H1 (cell line): Measurements from ENCODE around the gene KIF23. TPM values are rescaled to one million over a fixed set of nuclear protein-coding genes. Genes with fewer than 3 reads are reported as not detected.

Experiments
- CTCF ChIA-PET: fragments of 300-600 bp; sonication (Branson Sonifier 250); formaldehyde crosslinking; loops from one replicate; lab custom pipeline; 2021; ENCODE audit not compliant: partially characterized antibody; lab: Charles Lee
- POLR2A ChIA-PET: fragments of 300-600 bp; sonication (Branson Sonifier 250); formaldehyde crosslinking; loops from one replicate; lab custom pipeline; 2021; ENCODE audit warnings: inconsistent platforms; ENCODE audit not compliant: partially characterized antibody; lab: Charles Lee
- DNase-seq, 2 experiments: peaks; one replicate each; pipeline versions ENCODE4 v3.0.0 to v3.0.0-alpha.2; 2010 to 2022; ENCODE audit warnings: low spot score in 2 of 2, low read depth in 1 of 2, mixed read lengths in 1 of 2
- FAIRE-seq: peaks from 2 replicates; lab custom pipeline; 2011; peaks lifted over from hg19 to GRCh38; lab: Jason Lieb, UNC
- H2AFZ ChIP-seq: 2 replicates; pipeline ENCODE4 v1.8.1; 2012; ENCODE audit warnings: low read length, inconsistent platforms
- H2AK5ac ChIP-seq: 2 replicates; pipeline ENCODE4 v1.6.1; 2013; ENCODE audit warnings: low read depth, low read length
- H2BK120ac ChIP-seq: replicated peaks from 2 replicates; pipeline ENCODE3; 2013; ENCODE audit warnings: low read depth, low read length, inconsistent platforms
- H2BK12ac ChIP-seq: 2 replicates; pipeline ENCODE4 v1.6.1; 2013; ENCODE audit warnings: low read depth, low read length
- H2BK15ac ChIP-seq: 2 replicates; pipeline ENCODE4 v1.6.1; 2013; ENCODE audit warnings: low read length
- H2BK20ac ChIP-seq: 2 replicates; pipeline ENCODE4 v1.6.1; 2013; ENCODE audit warnings: low read length
- H2BK5ac ChIP-seq: 2 replicates; pipeline ENCODE4 v1.6.1; 2013; ENCODE audit warnings: low read depth, low read length
- H3K14ac ChIP-seq: 2 replicates; pipeline ENCODE4 v1.6.1; 2013; ENCODE audit warnings: inconsistent platforms; ENCODE audit not compliant: insufficient read length
- H3K18ac ChIP-seq: 2 replicates; pipeline ENCODE4 v1.6.1; 2013; ENCODE audit warnings: low read length; ENCODE audit errors: extremely low read depth
- H3K23ac ChIP-seq: 2 replicates; pipeline ENCODE4 v1.6.1; 2013; ENCODE audit warnings: inconsistent platforms; ENCODE audit not compliant: insufficient read length
- H3K23me2 ChIP-seq: 2 replicates; pipeline ENCODE4 v1.6.1; 2013; ENCODE audit warnings: low read depth, low read length
- H3K27ac ChIP-seq: 2 replicates; pipeline ENCODE4 v1.6.1; 2011; ENCODE audit warnings: low read depth, low read length, inconsistent platforms
- H3K27me3 ChIP-seq, 4 experiments: replicated peaks in 1 of 4; 1 replicate in 1 of 4; 2 replicates in 3 of 4; pipeline versions ENCODE4 v1.6.1 to v1.8.1; 2011 to 2013; ENCODE audit warnings: low read length in 3 of 4, mild to moderate bottlenecking in 3 of 4, inconsistent platforms in 2 of 4, mixed read lengths in 2 of 4, moderate library complexity in 1 of 4; ENCODE audit not compliant: control insufficient read depth in 3 of 4, insufficient read depth in 3 of 4; ENCODE audit errors: extremely low read depth in 1 of 4
- H3K36me3 ChIP-seq, 4 experiments: 2 replicates each; pipeline versions ENCODE4 v1.6.1 to v1.8.1; 2011 to 2013; ENCODE audit warnings: mild to moderate bottlenecking in 4 of 4, low read length in 3 of 4, moderate library complexity in 2 of 4, control low read depth in 1 of 4, inconsistent platforms in 1 of 4; ENCODE audit not compliant: insufficient read depth in 4 of 4, control insufficient read depth in 2 of 4
- H3K4ac ChIP-seq: replicated peaks from 2 replicates; pipeline ENCODE3; 2013; ENCODE audit warnings: low read length, low read depth, mixed read lengths, inconsistent platforms; ENCODE audit not compliant: insufficient read length
- H3K4me1 ChIP-seq, 4 experiments: replicated peaks in 1 of 4; 1 replicate in 1 of 4; 2 replicates in 3 of 4; pipeline versions ENCODE4 v1.6.1 to v1.8.1; 2011 to 2013; ENCODE audit warnings: low read length in 3 of 4, inconsistent platforms in 2 of 4, mixed read lengths in 1 of 4; ENCODE audit not compliant: insufficient read depth in 4 of 4, control insufficient read depth in 3 of 4
- H3K4me2 ChIP-seq, 2 experiments: 2 replicates each; pipeline versions ENCODE4 v1.6.1 to v1.8.1; 2011 to 2013; ENCODE audit warnings: low read depth in 2 of 2, low read length in 2 of 2, control low read depth in 1 of 2, inconsistent platforms in 1 of 2, mild to moderate bottlenecking in 1 of 2; ENCODE audit not compliant: insufficient read depth in 1 of 2
- H3K4me3 ChIP-seq, 4 experiments: fragments of 200-600, 300-600 bp in 1 of 4; sonication (generic), shearing (Covaris generic), sonication (Bioruptor Twin) in 1 of 4; 2 replicates each; pipeline versions ENCODE4 v1.5.1 to v1.8.1; 2011 to 2016; ENCODE audit warnings: low read length in 4 of 4, low read depth in 3 of 4, control low read depth in 2 of 4, inconsistent platforms in 2 of 4, mild to moderate bottlenecking in 2 of 4, mixed read lengths in 1 of 4, moderate library complexity in 1 of 4; ENCODE audit not compliant: insufficient read depth in 2 of 4; ENCODE audit errors: extremely low read depth in 1 of 4
- H3K56ac ChIP-seq: replicated peaks from 2 replicates; pipeline ENCODE3; 2013; ENCODE audit warnings: low read depth, mild to moderate bottlenecking, mixed read lengths, low read length, inconsistent platforms; ENCODE audit not compliant: insufficient read length
- H3K79me1 ChIP-seq: 2 replicates; pipeline ENCODE4 v1.6.1; 2013; ENCODE audit warnings: low read depth, low read length, control low read depth
- H3K79me2 ChIP-seq, 2 experiments: 2 replicates each; pipeline versions ENCODE4 v1.6.1 to v1.8.1; 2012 to 2013; ENCODE audit warnings: low read length in 2 of 2, mild to moderate bottlenecking in 2 of 2, inconsistent platforms in 1 of 2; ENCODE audit not compliant: insufficient read depth in 2 of 2, control insufficient read depth in 1 of 2
- H3K9ac ChIP-seq, 4 experiments: replicated peaks in 1 of 4; 1 replicate in 1 of 4; 2 replicates in 3 of 4; pipeline versions ENCODE4 v1.6.1 to v1.8.1; 2011 to 2013; ENCODE audit warnings: low read depth in 3 of 4, low read length in 3 of 4, control low read depth in 2 of 4, mild to moderate bottlenecking in 2 of 4, moderate library complexity in 2 of 4, inconsistent platforms in 1 of 4; ENCODE audit errors: extremely low read depth in 1 of 4
- H3K9me3 ChIP-seq, 2 experiments: 2 replicates each; pipeline versions ENCODE4 v1.6.1 to v1.8.1; 2012 to 2013; ENCODE audit warnings: mild to moderate bottlenecking in 2 of 2, moderate library complexity in 2 of 2, control low read depth in 1 of 2, inconsistent platforms in 1 of 2, low read depth in 1 of 2, low read length in 1 of 2, mixed read lengths in 1 of 2; ENCODE audit not compliant: insufficient read depth in 2 of 2
- H4K20me1 ChIP-seq, 2 experiments: replicated peaks in 1 of 2; 2 replicates each; pipeline versions ENCODE3 to v1.8.1; 2011 to 2013; ENCODE audit warnings: inconsistent platforms in 2 of 2, low read length in 2 of 2, mild to moderate bottlenecking in 1 of 2; ENCODE audit not compliant: insufficient read depth in 2 of 2, control insufficient read depth in 1 of 2
- H4K5ac ChIP-seq: 2 replicates; pipeline ENCODE4 v1.6.1; 2013; ENCODE audit warnings: low read length, low read depth, mixed read lengths, inconsistent platforms; ENCODE audit not compliant: insufficient read length
- H4K8ac ChIP-seq: 2 replicates; pipeline ENCODE4 v1.8.0; 2013; ENCODE audit warnings: mild to moderate bottlenecking, moderate library complexity, low read length, inconsistent platforms; ENCODE audit not compliant: insufficient read depth; ENCODE audit errors: extremely low read depth
- H4K91ac ChIP-seq: replicated peaks from 2 replicates; pipeline ENCODE3; 2013; ENCODE audit warnings: low read length, mixed read lengths, inconsistent platforms; ENCODE audit not compliant: insufficient read length
- BCL11A ChIP-seq, 2 experiments: IDR thresholded peaks; one replicate each; pipeline ENCODE4 v1.6.1; 2011; ENCODE audit warnings: low read depth in 2 of 2, low read length in 2 of 2, mild to moderate bottlenecking in 2 of 2
- BRCA1 ChIP-seq: IDR thresholded peaks from 2 replicates; pipeline ENCODE4 v1.6.1; 2012; ENCODE audit warnings: low read depth, low read length, improper control_type of control experiment
- CEBPB ChIP-seq: IDR thresholded peaks from 2 replicates; pipeline ENCODE4 v1.6.1; 2012; ENCODE audit warnings: low read depth, low read length
- CREB1 ChIP-seq: IDR thresholded peaks from 2 replicates; pipeline ENCODE4 v1.6.1; 2012; ENCODE audit warnings: inconsistent platforms
- GABPA ChIP-seq: IDR thresholded peaks from 2 replicates; pipeline ENCODE4 v1.6.1; 2011; ENCODE audit warnings: mild to moderate bottlenecking, low read length, moderate library complexity, borderline replicate concordance; ENCODE audit not compliant: insufficient read depth
- HDAC6 ChIP-seq: IDR thresholded peaks from one replicate; pipeline ENCODE4 v1.7.1; 2012; ENCODE audit warnings: low read depth, mild to moderate bottlenecking, inconsistent platforms, low read length, moderate library complexity
- KDM1A ChIP-seq: fragments of 200-600, 300-600 bp; sonication (generic); IDR thresholded peaks from 2 replicates; pipeline ENCODE4 v1.7.1; 2016; ENCODE audit warnings: mild to moderate bottlenecking, low read length, borderline replicate concordance
- KDM4A ChIP-seq: IDR thresholded peaks from one replicate; pipeline ENCODE4 v1.7.1; 2012; ENCODE audit warnings: low read depth, mild to moderate bottlenecking, moderate library complexity, low read length, inconsistent platforms; ENCODE audit not compliant: severe bottlenecking
- MAFK ChIP-seq: IDR thresholded peaks from 2 replicates; pipeline ENCODE4 v1.6.1; 2012; ENCODE audit warnings: low read depth, mild to moderate bottlenecking, improper control_type of control experiment, low read length
- PHF8 ChIP-seq: fragments of 200-600 bp; sonication (generic); conservative IDR thresholded peaks from 2 replicates; pipeline ENCODE4 v1.7.1; 2012; ENCODE audit warnings: low read depth, mild to moderate bottlenecking, inconsistent platforms, low read length, moderate library complexity
- SAP30 ChIP-seq: fragments of 300-600 bp; sonication (generic); IDR thresholded peaks from 2 replicates; pipeline ENCODE4 v1.7.1; 2012; ENCODE audit warnings: low read length, moderate library complexity, mild to moderate bottlenecking, inconsistent platforms; ENCODE audit not compliant: insufficient read depth, insufficient replicate concordance
- SIRT6 ChIP-seq: IDR thresholded peaks from one replicate; pipeline ENCODE4 v1.7.1; 2012; ENCODE audit warnings: low read length, inconsistent platforms
- SP4 ChIP-seq: IDR thresholded peaks from 2 replicates; pipeline ENCODE4 v1.6.1; 2012; ENCODE audit warnings: low read length, inconsistent platforms
- TAF1 ChIP-seq: IDR thresholded peaks from 2 replicates; pipeline ENCODE4 v1.6.1; 2011; ENCODE audit warnings: mild to moderate bottlenecking, low read depth, low read length
- TBP ChIP-seq: IDR thresholded peaks from 2 replicates; pipeline ENCODE4 v1.6.1; 2011; ENCODE audit warnings: low read depth, low read length, improper control_type of control experiment
- ZNF274 ChIP-seq: IDR thresholded peaks from 2 replicates; pipeline ENCODE4 v1.7.0; 2012; ENCODE audit warnings: low read length, borderline replicate concordance; ENCODE audit errors: extremely low read depth
- WGBS, 2 experiments: shearing (Covaris generic) in 1 of 2; methylation state at CpG; one replicate each; pipeline versions ENCODE4 v1.1.6 to v1.1.7; 2013 to 2015; ENCODE audit warnings: low lambda C conversion rate in 2 of 2, mixed read lengths in 2 of 2, inconsistent platforms in 1 of 2, low coverage in 1 of 2, missing lambda C conversion rate in 1 of 2; ENCODE audit not compliant: insufficient replicate concordance in 2 of 2, insufficient coverage in 1 of 2, insufficient read length in 1 of 2; ENCODE audit errors: extremely low coverage in 1 of 2, missing lambda C conversion rate in 1 of 2; 5-methylcytosine and 5-hydroxymethylcytosine counted together
- polyA plus RNA-seq, 7 experiments: library from polyadenylated mRNA; depleted of rRNA in 3 of 7; stranded (reverse) in 5 of 7; unstranded in 2 of 7; fragments of >200 nt in 5 of 7; fragments of 200-250 nt in 2 of 7; gene quantifications; 1 replicate in 5 of 7; 2 replicates in 1 of 7; 4 replicates in 1 of 7; pipeline versions ENCODE4 v1.2.1 to v1.2.3, GENCODE V29; 2011 to 2013; ENCODE audit warnings: missing spikeins in 2 of 7, mixed read lengths in 2 of 7
- total RNA-seq: library from RNA; stranded (reverse); fragmentation: NEBNext Ultra II Directional; extraction: Animal tissue kit (Norgen Biotek cat#: 25700); gene quantifications from 2 replicates; pipeline ENCODE4 v1.2.1, GENCODE V29; 2021

KIF23 gene
- total and polyA plus RNA-seq, 2 of the 8 experiments (the other 6 are each of a cell fraction or from before 2014, with no cell fraction given): 26.2 to 77.4 TPM

DNA sequence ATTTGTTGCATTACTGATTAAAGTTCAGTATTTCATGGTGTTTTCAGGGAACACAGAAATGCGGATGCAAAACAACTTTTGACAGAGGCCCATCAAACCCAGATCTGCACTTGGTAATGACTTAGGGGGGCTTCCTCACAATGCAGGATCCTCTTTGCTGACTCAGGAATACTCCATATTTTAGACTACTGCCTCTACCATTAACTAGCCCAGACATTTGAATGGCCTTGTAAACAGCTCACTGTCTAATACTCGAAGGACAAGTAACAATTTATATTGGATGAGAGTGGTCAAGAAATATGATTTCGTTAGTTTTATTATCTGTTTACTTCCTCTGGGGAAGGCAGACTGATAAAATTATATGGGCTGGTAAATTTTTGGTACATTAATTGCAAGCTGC is 9.0 kb upstream of the KIF23 start:
- no peak overlapping the region for H3K4ac ChIP-seq
- WGBS, 2 experiments: 60% methylated on average over 3 of the region's 3 CpGs; no CpG with 5 or more reads in 1 of the 2 experiments
- no peak overlapping the region for H4K91ac ChIP-seq
- H3K79me2 ChIP-seq: no peaks in the 10 kb centered on the region
- H3K9me3 ChIP-seq: no peaks in the 10 kb centered on the region
- no peaks in the 10 kb centered on the region for H3K27me3 ChIP-seq
- no peak overlapping the region for H4K5ac ChIP-seq
- no peak overlapping the region for H3K14ac ChIP-seq
- FAIRE-seq (no peak), DNase-seq (no peak)
- no peak overlapping the region for H2BK15ac ChIP-seq
- no peaks in the 10 kb centered on the region for H3K36me3 ChIP-seq
- H2AFZ ChIP-seq: no peak overlapping the region
- no peak overlapping the region for H3K27ac ChIP-seq
- no peak overlapping the region for H4K8ac ChIP-seq
- H2BK5ac ChIP-seq: no peak overlapping the region
- H3K4me1 ChIP-seq: no peaks in the 10 kb centered on the region
- H2AK5ac ChIP-seq: no peak overlapping the region
- no peak overlapping the region for H2BK120ac ChIP-seq
- CTCF ChIA-PET: interaction anchor here (0.6 to 6.8 kb wide), 5 partner anchors 11 to 372 kb away, joined by 3 to 32 read pairs (median 3); no protein-coding TSS in a partner anchor
- H2BK12ac ChIP-seq: no peak overlapping the region
- H3K18ac ChIP-seq: no peak overlapping the region
- H3K23ac ChIP-seq: no peak overlapping the region
- H2BK20ac ChIP-seq: no peak overlapping the region
- no peak overlapping the region for H3K4me3 ChIP-seq
- no peak overlapping the region for H3K56ac ChIP-seq
- POLR2A ChIA-PET: interaction anchor here (1.6 kb wide), 1 partner anchor 9 kb away, joined by 8 read pairs; the partner anchor contains the start of gene KIF23
- no peaks in the 10 kb centered on the region for H4K20me1 ChIP-seq
- H3K79me1 ChIP-seq: no peaks in the 10 kb centered on the region
- no peak overlapping the region for H3K9ac ChIP-seq
- H3K23me2 ChIP-seq: no peaks in the 10 kb centered on the region
- no peak overlapping the region for H3K4me2 ChIP-seq
- TF ChIP-seq SP4 (no peak), GABPA (no peak), CREB1 (no peak), ZNF274 (no peak), SIRT6 (no peak), BCL11A (IDR thresholded peaks at IDR 0.05; ENCODE audit: low read depth in 2 of 2, low read length in 2 of 2) (no peak), BRCA1 (no peak), KDM4A (no peak), KDM1A (no peak), HDAC6 (no peak), TAF1 (no peak), PHF8 (no peak), TBP (no peak), SAP30 (no peak), MAFK (no peak), CEBPB (no peak)
